Glutamatergic neuron (in vitro differentiated cells): ENCODE measurements around the gene P2RY13. TPM values are rescaled to one million over a fixed set of nuclear protein-coding genes. Genes with fewer than 3 reads are reported as not detected.

Experiments used
- DNase-seq: peaks from one replicate; pipeline ENCODE4 v3.0.0; 2022
- H3K27ac Mint-ChIP-seq: one replicate; pipeline ENCODE4 v1.8.0; 2020; ENCODE audit warnings: mild to moderate bottlenecking, mixed read lengths, inconsistent platforms; ENCODE audit not compliant: unreplicated experiment
- H3K27me3 Mint-ChIP-seq: one replicate; pipeline ENCODE4 v1.8.0; 2020; ENCODE audit warnings: mild to moderate bottlenecking, moderate library complexity, mixed read lengths, inconsistent platforms; ENCODE audit not compliant: unreplicated experiment
- H3K36me3 Mint-ChIP-seq: one replicate; pipeline ENCODE4 v1.8.0; 2020; ENCODE audit warnings: mild to moderate bottlenecking, mixed read lengths, inconsistent platforms; ENCODE audit not compliant: unreplicated experiment
- H3K4me1 Mint-ChIP-seq: one replicate; pipeline ENCODE4 v1.8.0; 2020; ENCODE audit warnings: mild to moderate bottlenecking, low read depth, mixed read lengths, inconsistent platforms; ENCODE audit not compliant: unreplicated experiment
- H3K4me3 Mint-ChIP-seq: one replicate; pipeline ENCODE4 v1.8.0; 2020; ENCODE audit warnings: mild to moderate bottlenecking, mixed read lengths, inconsistent platforms; ENCODE audit not compliant: unreplicated experiment
- H3K9me3 Mint-ChIP-seq: one replicate; pipeline ENCODE4 v1.8.0; 2020; ENCODE audit warnings: mild to moderate bottlenecking, moderate library complexity, mixed read lengths, inconsistent platforms; ENCODE audit not compliant: unreplicated experiment
- total RNA-seq: library from RNA; stranded (reverse); fragmentation: NEBNext Ultra II Directional; extraction: Animal tissue kit (Norgen Biotek cat#: 25700); gene quantifications from one replicate; pipeline ENCODE4 v1.2.1, GENCODE V29; 2021; ENCODE audit not compliant: unreplicated experiment
- TF ChIP-seq, protein P1 (sequence below): fragments of 200-600 bp; sonication (generic); IDR thresholded peaks from one replicate; pipeline ENCODE4 v1.5.0; 2021; ENCODE audit not compliant: partially characterized antibody, unreplicated experiment

P2RY13 gene
- total RNA-seq, 1 donor from 2014 or later = not detected

DNA sequence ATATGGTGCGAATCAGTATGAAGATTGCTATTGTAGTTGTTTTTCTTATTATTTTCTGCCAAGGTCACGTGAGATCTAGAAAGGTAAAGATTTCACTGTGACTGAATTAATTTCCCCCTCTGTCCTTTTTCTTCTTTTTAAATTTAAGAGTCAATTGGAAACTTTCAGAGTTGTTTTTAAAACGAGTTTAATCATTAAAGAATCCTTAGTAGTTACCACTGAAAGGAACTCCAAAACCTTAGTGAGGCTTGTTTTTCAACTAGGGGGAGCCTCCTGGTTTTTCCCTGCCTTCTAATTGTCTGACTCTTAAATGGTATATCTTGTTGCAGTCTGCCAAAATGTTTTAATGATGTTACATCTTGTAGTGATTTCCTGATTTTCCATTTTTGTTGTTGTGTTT is 37.6 kb upstream of the P2RY13 start:
- H3K27me3 Mint-ChIP-seq = no peaks in the 10 kb centered on the region
- no peaks in the 10 kb centered on the region for H3K4me1 Mint-ChIP-seq
- no peak overlapping the region for H3K4me3 Mint-ChIP-seq
- no peaks in the 10 kb centered on the region for H3K9me3 Mint-ChIP-seq
- no peaks in the 10 kb centered on the region for H3K36me3 Mint-ChIP-seq
- TF ChIP-seq, protein P1, sequence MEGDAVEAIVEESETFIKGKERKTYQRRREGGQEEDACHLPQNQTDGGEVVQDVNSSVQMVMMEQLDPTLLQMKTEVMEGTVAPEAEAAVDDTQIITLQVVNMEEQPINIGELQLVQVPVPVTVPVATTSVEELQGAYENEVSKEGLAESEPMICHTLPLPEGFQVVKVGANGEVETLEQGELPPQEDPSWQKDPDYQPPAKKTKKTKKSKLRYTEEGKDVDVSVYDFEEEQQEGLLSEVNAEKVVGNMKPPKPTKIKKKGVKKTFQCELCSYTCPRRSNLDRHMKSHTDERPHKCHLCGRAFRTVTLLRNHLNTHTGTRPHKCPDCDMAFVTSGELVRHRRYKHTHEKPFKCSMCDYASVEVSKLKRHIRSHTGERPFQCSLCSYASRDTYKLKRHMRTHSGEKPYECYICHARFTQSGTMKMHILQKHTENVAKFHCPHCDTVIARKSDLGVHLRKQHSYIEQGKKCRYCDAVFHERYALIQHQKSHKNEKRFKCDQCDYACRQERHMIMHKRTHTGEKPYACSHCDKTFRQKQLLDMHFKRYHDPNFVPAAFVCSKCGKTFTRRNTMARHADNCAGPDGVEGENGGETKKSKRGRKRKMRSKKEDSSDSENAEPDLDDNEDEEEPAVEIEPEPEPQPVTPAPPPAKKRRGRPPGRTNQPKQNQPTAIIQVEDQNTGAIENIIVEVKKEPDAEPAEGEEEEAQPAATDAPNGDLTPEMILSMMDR = no peak
- no peak for DNase-seq
- H3K27ac Mint-ChIP-seq = no peak overlapping the region

DNA sequence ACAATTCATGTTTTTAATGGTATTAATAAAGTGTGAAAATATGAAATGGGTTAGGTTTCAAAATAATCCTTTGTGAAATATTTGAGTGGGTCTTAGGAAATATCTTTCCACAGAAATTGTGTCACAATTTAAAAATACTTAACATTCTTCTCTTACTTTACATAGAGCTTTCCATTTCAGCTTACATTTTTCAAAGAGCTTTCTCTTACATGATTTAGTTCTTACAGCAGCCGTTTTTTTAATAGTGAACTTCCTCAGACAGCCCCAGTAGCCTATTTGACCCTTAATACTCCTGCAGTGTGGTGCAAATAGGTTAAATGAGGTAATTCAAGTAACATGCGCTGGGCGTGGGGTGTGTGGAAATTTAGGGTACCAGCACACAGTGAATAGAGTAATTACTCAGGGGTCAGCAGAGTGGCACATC is 33.4 kb upstream of the P2RY13 start:
- no peaks in the 10 kb centered on the region for H3K36me3 Mint-ChIP-seq
- TF ChIP-seq, protein P1 = no peak
- no peaks in the 10 kb centered on the region for H3K27me3 Mint-ChIP-seq
- H3K4me1 Mint-ChIP-seq = no peaks in the 10 kb centered on the region
- no peak overlapping the region for H3K27ac Mint-ChIP-seq
- DNase-seq = no peak
- H3K4me3 Mint-ChIP-seq = no peak overlapping the region
- H3K9me3 Mint-ChIP-seq = no peaks in the 10 kb centered on the region

DNA sequence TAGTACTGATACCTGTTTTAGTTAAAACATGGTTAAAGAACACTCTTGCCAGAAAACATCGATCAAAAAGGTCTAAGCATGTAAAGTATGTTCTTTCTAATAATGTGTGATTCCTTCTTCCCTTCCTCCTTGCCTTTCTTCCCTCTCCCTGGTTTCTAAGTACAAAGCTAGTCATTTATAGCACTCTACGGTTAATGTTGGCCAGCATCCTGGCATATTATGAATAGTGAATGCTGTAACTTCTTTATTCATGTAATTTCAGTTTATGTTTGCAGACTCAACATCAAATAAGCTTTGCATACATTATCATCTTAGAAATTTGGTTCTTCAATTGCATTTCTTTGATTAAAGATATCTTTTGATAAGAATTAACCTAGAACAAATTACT is 28.1 kb upstream of the P2RY13 start:
- H3K27ac Mint-ChIP-seq = no peak overlapping the region

DNA sequence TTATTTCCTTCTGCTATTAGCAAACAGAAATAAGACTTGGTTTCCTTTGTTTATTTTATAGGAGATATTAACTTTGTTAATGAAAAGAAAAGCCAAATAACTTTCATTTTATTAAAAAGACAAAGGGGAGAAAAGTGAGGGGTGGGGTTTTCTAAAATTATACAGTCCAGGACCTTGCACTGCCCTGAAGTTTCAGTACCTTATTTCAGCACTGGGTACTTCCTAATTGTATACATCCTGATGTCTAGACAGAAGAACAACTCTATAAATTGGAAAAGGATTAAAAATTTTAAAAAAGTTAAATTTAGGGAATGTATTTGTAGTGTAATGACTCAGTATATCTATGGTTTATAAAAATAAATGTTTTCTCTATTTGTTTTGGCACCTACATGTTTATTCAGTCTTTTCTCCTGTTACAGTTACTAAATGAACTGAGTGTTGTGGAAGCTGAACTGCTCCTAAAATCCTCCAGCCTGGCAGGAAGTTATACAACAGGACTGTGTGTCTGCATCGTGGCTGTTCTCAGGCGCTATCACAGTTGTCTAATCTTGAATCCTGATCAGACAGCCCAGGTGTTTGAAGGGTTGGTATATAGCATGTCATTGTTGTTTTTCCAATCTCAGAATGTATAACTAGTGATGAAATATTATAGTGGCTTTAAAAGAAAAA is 27.6 kb upstream of the P2RY13 start:
- TF ChIP-seq, protein P1 = no peak
- no peak overlapping the region for H3K4me3 Mint-ChIP-seq
- no peak for DNase-seq
- H3K27ac Mint-ChIP-seq = no peak overlapping the region
- H3K9me3 Mint-ChIP-seq = no peaks in the 10 kb centered on the region
- no peaks in the 10 kb centered on the region for H3K36me3 Mint-ChIP-seq
- H3K4me1 Mint-ChIP-seq = no peaks in the 10 kb centered on the region
- no peaks in the 10 kb centered on the region for H3K27me3 Mint-ChIP-seq

More for the DNA sequence above, 28.1 kb upstream of the P2RY13 start:
- no peaks in the 10 kb centered on the region for H3K4me1 Mint-ChIP-seq
- no peaks in the 10 kb centered on the region for H3K9me3 Mint-ChIP-seq
- TF ChIP-seq, protein P1 = no peak
- no peaks in the 10 kb centered on the region for H3K27me3 Mint-ChIP-seq
- no peak overlapping the region for H3K4me3 Mint-ChIP-seq
- DNase-seq = no peak
- no peaks in the 10 kb centered on the region for H3K36me3 Mint-ChIP-seq

DNA sequence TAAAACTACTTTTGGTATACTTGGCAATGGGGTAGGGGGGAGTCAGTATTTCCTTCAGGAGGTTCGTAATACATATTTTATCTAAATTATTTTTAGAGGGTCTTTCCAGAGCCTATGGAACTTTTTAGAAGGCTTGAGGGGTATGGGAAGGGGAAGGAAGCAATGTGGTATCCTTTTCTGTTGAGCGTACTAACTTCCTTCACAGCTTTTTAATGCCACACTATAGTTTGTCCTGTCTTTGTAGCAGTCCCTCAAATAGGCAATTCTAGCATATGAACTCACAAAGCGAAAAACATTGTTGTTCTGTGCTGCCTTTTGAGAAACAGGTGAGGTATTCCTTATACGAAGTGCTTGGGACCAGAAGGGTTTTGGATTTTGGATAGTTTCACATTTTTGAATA is 22.3 kb upstream of the P2RY13 start:
- H3K4me1 Mint-ChIP-seq = no peaks in the 10 kb centered on the region
- H3K4me3 Mint-ChIP-seq = no peak overlapping the region
- TF ChIP-seq, protein P1 = no peak
- no peak for DNase-seq
- no peaks in the 10 kb centered on the region for H3K27me3 Mint-ChIP-seq
- peaks cover 2% of the 10 kb centered on the region for H3K9me3 Mint-ChIP-seq
- H3K27ac Mint-ChIP-seq = no peak overlapping the region
- no peaks in the 10 kb centered on the region for H3K36me3 Mint-ChIP-seq
